Ammon's horn (tissue), 1 donor: ENCODE results near the gene ZHX3.

Experiments used
- DNase-seq: peaks from one replicate; pipeline ENCODE4 v3.0.0-alpha.2; 2016; ENCODE audit warnings: low spot score

Gene ZHX3

DNA sequence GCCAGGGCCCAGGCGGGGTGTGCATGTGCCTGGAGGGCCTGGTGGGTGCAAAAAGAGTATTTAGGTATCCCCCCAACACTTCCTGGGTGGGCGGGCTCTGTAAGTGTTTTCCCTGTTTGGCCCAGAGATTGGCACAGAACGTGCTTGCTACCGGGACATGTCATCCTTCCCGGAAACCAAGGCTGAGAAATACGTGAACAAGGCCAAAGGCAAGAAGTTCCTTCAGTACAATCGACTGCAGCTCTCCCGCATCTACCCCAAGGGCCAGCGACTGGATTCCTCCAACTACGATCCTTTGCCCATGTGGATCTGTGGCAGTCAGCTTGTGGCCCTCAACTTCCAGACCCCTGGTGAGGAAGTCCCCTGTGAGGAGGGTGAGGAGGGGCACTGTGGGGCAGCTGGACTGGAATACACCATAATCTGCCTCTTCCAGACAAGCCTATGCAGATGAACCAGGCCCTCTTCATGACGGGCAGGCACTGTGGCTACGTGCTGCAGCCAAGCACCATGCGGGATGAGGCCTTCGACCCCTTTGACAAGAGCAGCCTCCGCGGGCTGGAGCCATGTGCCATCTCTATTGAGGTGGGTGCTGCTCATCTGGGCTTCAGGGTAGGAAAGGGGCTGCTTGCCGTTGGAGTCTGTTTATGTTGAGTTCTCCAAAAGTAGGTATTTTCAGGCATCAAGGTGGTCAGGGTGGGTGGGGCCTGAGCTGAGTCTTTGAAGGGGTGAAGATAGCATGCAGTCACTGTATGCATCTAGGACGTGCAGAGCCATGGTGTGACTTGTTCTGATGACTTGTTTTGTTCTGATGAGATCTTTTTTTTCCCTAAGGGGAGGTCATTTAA, 145.0 kb downstream of the ZHX3 start:
- peak; percentile 23 for DNase-seq

GRCh38 chr20:41171736-41172295, 145.7 kb downstream of the ZHX3 start:
- no peak for DNase-seq

DNA sequence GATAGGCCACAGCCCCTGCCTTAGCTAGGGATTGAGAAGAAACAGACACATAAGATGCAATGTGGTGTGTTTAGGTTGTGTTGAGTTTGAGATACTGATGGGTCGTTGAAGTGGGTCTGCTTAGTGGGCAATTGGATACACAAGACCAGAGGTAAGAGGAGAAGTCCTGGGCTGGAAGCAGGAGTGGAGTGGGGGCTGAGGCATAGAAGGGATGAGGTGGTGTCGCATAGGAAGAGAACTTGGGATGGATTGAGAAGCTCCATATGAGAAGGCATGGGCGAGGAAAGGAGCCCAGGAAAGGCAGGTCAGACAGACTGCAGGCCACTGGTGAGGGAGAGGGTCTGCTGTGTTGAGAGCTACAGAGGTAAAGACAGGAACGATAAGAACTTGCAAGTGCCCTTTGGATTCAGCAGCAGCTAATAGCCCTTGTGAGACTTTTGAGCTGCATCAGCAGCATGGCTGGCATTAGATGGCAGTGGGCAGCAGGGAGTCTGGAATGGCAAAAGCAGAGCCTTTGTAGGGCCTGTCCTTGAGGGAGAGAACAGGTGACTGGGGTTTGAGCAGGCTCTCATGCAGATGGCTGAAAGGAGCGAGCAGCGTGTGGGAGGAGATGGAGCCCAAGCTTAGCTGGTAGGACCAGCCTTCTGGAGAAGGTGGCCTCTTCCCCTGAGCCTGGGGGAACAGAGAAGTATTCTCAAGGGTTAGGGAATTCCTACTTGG, 147.0 kb downstream of the ZHX3 start:
- DNase-seq, result no peak

DNA sequence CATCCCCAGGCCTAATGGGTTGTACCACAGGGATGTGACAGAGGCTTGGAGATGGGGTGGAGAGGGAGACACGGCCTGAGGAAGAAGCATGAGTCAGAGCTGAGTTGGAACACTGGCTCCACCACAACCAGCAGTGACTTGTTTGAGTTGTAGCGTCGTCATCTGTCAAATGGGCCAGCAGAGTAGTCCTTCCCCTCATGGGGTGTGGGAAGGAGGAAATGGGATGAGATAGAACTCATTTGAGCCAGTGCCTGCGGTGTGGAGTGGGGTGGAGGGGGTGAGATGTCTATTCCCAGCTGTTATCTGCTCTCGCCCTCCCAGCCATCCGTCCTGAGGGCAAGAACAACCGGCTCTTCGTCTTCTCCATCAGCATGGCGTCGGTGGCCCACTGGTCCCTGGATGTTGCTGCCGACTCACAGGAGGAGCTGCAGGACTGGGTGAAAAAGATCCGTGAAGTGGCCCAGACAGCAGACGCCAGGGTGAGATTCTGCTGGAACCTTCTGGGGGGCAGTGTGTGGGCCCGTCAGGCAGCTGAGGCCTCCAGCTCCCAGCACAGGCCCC, 147.7 kb downstream of the ZHX3 start:
- DNase-seq, result no peak

DNA sequence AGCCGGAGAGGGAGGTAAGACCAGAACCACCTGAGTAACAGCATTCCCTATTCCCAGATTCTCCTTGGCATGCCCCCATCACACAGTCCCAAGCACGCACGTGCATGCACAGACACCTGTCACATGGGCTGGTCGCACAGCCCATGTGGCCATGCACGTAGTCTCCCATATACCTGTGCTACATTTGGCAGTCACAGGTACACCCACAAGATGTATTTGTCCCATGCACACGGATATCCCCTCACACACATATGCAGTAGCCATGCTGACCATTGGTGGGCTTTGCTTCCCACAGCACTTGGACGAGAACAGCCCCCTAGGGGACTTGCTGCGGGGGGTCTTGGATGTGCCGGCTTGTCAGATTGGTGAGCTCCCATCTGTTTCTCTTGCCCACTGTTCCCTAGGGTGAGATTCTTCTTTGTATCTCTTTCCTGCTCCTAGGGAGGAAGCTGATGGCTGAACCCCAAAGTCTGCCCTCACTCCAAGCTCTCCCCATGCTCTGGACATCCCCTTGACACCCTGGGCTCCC, 148.3 kb downstream of the ZHX3 start:
- DNase-seq, result no peak

- DNase-seq, result no peak
These were observed 149.0 kb downstream of the ZHX3 start for GRCh38 chr20:41168281-41169161.

GRCh38 chr20:41167481-41168253, 149.9 kb downstream of the ZHX3 start:
- no peak for DNase-seq

DNA sequence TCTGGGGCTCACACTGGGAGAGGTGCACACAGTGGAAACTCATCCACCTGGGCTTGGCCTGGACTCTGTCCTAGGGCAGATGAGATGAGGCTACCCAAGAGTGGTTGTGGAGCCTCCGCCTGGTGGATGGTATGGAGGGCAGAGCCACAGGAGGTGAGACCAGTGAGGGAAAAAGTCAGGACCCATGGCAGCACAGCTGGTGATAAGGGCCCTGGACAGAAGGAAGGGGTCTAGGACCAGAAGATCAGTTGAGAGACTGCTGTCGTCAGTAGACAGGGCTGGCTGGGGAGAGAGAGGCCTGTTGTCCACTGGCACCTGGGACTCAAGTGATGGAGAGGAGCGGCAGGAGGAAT, 150.4 kb downstream of the ZHX3 start:
- DNase-seq, result no peak

- no peak for DNase-seq
These were observed 151.1 kb downstream of the ZHX3 start for GRCh38 chr20:41166201-41167117.

GRCh38 chr20:41165001-41165882, 152.3 kb downstream of the ZHX3 start:
- no peak for DNase-seq

DNA sequence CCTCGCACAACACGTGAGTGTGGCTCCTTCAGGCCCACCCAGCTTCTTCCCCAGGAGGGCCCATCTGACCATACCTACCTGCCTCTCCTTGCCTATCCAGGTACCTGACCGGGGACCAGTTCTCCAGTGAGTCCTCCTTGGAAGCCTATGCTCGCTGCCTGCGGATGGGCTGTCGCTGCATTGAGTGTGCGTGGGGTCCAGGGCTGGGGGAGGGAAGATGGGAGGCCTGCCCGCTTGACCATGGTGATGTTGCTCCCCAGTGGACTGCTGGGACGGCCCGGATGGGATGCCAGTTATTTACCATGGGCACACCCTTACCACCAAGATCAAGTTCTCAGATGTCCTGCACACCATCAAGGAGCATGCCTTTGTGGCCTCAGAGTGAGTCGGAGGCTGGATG, 153.7 kb downstream of the ZHX3 start:
- no peak for DNase-seq

DNA sequence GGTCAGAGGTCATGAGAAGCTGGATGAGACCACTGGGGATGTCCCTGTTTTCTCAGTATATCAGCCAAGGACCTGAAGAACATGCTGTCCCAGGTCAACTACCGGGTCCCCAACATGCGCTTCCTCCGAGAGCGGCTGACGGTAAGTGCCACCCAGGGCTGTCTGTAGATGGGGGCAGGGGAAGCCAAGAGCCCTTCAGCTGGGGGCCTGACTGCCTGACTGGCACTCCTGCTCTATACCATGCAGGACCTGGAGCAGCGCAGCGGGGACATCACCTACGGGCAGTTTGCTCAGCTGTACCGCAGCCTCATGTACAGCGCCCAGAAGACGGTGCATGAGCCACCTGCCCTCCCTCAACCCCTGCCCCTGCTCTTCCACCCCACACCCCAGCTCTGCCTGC, 155.1 kb downstream of the ZHX3 start:
- no peak for DNase-seq

DNA sequence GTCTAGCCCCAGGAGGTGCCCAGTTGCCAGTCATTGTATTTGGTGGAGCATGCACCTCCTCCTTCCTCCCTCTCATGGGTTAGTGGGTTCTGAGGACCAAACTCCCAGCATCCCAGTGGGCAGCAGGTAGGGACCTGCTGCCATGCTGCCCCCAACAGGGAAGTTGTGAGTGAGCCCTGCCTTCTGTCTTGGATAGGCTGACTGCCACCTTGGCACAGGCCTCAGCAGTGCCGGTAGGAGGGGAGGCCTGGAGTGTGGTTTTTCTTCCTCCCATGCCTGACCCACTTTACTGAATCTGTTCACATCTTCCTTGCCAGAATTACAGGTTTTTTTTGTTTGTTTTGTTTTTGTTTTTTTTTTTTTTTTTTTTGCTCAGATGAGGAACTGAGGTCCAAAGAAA, 155.6 kb downstream of the ZHX3 start:
- DNase-seq, result no peak

- DNase-seq, result no peak
These were observed 156.8 kb downstream of the ZHX3 start for GRCh38 chr20:41160686-41161085.

DNA sequence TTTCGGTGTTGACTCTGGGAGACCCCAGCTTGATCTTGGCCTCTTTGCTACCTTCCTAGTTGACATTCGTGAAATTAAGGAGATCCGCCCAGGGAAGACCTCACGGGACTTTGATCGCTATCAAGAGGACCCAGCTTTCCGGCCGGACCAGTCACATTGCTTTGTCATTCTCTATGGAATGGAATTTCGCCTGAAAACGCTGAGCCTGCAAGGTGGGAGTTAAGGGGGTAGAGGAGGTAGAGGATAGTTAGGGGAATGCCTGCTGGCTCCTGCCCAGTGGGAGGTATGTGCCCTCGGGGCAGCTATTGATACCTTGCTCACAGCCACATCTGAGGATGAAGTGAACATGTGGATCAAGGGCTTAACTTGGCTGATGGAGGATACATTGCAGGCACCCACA, 158.0 kb downstream of the ZHX3 start:
- no peak for DNase-seq

DNA sequence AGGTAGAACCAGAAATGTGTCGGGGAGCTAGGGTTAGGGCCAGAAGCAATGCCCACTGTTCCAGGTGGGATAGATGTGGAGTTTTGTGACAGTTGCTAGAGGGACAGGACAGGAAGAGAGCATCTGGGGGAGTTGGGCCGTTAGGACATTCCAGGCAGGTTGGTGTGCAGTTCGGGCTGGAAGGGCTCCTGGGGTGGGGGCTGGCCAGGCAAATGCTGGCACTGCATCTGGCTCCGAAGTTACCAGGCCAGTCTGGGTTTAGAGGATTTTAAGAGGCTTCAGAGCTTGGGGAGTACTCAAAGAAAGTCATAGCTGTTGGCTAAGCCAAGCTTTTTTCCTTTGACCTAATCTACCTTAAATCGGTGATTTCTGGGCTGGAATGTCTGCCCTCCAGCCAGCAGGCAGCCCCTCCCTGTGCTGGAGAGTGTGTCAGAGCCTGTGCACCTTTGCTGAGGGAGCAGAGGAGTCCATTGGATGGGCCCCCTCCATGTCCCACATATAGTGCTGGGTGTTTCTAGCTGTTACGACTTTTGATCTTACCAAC, 159.4 kb downstream of the ZHX3 start:
- no peak for DNase-seq

GRCh38 chr20:41155261-41155660, 162.3 kb downstream of the ZHX3 start:
- DNase-seq, result no peak

GRCh38 chr20:41154436-41155176, 162.9 kb downstream of the ZHX3 start:
- DNase-seq, result no peak
